NCI-H510A treated with DMSO at 0.1 percent for 48 hours (cell line): ENCODE measurements around the gene CIDEB.
"Not testable (repeated sequence)": the region's sequence is repeated elsewhere in the genome, so short reads cannot be mapped to it uniquely, and the experiment has no call there.

Experiments used
- DNase-seq: peaks from one replicate; lab custom pipeline; 2025; lab: John Stamatoyannopoulos, UW

The CIDEB gene, protein sequence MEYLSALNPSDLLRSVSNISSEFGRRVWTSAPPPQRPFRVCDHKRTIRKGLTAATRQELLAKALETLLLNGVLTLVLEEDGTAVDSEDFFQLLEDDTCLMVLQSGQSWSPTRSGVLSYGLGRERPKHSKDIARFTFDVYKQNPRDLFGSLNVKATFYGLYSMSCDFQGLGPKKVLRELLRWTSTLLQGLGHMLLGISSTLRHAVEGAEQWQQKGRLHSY

DNA sequence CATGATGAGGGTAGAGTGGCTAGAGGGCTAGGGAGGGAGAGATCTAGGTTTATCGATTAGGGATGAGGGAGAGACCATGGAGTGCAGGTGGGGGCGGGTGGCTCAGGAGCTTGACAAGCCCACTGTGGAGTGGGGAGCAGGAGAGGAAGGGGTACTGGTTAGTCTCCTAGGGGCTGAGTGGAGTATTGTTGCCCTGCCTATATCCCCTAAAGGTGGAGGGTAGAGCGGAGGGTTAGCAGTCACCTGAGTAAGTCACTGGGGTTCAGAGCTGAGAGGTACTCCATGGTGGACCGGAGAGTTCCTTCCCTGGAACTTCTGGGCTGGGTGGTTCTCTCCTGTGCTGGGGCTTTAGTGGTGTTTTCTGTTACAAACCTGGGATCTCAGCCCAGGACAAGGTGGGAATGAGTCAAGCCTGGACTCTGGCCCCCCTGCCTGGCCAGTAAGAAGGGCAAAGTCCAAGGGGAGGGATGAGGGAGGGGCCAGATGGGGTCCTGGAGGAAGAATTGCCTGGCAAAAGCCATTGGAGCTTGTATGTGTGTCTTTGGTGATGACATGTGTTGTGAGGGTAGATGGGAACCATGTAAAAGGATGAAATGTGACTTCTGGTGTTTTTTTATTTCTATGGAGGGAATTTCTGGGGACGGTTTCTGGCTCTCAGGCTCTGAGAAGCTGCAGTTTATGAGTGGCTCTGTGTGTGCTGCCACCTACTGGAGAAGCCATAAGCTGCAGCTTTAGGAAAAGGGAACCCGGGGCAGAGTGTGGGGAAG, at the start of gene CIDEB:
TSS of gene CIDEB (minus strand) at position 403 of the 767 bp plus-strand sequence. CDS start at position 284, 119 bp downstream.
- peak; percentile 38 for DNase-seq

DNA sequence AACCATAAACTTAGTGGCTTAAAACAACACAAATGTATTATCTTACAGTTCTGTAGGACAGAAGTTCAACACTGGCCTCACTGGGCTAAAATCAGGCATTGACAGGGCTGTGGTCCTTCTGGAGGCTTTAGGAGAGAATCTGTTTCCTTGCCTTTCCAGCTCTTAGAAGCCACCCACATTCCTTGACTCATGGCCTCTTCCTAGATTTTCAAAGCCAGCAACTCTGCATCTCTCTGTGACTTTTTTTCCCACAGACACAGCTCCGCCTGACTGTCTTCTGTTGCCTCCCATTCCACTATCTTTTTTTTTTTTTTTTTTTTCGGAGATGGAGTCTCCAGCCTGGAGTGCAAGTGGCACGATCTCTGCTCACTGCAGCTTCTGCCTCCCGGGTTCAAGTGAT, 48.4 kb upstream of the CIDEB start:
- DNase-seq, result no peak

DNA sequence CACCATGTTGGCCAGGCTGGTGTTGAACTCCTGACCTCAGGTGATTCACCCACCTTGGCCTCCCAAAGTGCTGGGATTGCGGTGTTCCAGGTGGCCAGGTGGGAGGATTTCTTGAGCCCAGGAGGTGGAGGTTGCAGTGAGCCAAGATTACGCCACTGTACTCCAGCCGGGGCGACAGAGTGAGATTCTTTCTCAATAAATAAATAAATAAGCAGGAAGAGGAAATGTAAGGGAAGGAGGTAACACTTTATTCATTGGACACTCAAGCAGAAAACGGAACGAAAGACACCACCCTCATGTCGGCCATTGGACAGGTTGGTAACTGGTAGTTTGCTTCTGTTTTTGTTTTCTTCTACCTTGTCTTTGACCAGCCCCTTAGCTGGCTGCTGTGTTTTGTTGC, 47.2 kb upstream of the CIDEB start:
- DNase-seq, result no peak

DNA sequence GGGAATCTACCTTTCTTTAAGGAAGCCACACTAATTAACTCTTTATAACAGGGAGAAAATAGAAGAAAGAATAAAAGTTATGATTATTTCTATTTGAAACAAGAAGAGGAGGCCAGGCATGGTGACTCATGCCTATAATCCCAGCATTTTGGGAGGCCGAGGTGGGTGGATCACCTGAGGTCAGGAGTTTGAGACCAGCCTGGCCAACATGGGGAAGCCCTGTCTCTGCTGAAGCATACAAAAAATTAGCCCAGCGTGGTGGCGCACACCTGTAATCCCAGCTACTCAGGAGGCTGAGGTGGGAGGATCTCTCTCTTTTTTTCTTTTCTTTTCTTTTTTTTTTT, 46.7 kb upstream of the CIDEB start:
- not testable (repeated sequence) for DNase-seq

DNA sequence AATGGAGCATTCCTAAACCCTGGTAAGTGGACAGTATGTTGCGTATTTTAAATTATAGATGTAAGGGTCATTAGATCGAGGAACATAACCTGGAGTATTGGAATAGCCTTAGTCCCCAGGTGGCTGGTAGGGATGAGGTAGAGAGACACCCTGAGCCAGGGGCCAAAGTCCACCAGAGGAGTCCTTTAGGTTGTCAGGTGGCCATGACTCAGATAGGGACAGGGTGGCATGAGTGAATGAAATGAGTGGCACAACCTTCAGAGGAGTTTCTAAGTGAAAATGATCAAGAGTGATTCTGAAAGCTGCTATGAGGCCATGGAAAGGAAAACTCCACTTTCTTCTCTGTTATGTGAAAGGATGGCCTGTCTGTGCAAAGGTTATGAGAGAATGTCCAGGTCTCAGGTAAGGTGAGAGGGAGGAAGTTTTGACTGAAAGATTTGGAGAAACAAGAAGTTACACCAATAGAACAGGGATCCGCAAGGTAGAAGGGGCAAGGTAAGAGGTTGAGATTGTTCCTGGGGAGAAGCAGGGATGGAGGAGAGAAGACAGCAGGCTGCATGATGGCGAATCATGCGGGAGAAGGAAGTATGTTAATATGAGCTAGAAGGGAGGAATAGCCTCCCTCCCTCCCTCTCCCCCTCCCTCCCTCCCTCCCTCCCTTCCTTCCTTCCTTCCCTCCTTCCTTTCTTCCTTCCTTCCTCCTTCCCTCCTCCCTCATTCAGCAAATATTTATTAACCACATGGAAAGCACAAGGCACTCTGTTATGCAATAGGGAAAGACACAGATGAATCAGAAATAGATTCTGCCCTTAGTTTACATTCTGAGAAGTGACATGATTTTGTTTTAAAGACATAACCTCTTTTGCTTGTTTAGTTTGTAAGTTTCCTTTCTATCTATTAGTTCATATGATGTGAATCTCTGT, 46.0 kb upstream of the CIDEB start:
- no peak for DNase-seq

DNA sequence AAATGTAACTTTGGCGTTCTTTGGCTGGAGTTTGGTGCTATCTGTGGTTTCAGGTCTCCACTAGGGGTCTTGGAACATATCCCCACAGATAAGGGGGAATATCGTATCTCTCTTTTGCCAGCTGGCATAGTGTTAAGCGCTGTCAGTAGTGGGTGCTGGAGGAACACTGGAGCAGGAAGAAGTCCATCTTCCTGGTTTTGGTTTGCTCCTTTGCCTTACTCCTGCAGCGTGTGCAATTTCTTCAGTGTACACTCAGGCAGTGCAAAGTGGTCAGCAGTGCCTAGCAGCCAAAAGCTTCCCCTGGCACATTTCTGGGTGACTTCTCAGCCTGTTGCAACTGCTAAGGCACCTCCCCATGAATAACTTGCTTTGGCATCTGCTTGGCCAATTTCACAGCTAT, 43.7 kb upstream of the CIDEB start:
- DNase-seq, result peak; percentile 18

DNA sequence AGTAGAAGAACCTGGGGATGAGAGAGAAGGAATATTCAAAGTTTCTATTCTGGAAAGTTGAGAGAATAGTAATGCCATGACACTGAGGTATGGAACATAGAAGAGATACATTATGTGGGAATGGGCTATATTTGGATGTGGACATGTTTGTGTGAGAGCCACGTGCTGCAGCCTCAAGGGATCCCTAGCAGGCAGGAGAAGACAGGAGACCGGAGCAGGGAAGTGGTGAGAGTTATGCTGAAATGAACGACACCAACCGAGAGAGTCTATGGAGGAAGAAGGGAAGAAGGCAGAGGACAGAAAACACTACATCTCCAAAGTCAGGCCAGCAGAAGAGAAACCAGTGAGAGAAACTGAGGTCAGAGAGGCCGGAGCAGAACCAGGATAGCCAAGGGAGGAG, 42.0 kb upstream of the CIDEB start:
- no peak for DNase-seq

DNA sequence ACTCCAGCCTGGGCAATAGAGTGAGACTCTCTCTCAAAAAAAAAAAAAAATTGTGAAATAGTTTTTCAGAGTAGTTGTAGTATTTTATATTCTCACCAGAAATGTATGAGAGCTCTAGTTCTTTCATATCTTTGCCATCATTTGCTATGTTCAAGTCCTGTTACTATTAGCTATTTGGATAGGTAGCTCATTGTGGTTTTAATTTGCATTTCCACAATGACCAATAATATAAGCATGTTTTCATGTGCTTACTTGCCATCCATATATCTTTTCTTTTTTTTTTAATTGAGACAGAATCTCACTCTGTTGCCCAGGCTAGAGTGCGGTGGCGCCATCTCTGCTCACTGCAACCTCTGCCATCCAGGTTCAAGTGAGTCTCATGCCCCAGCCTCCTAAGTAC, 40.4 kb upstream of the CIDEB start:
- DNase-seq, result no peak

DNA sequence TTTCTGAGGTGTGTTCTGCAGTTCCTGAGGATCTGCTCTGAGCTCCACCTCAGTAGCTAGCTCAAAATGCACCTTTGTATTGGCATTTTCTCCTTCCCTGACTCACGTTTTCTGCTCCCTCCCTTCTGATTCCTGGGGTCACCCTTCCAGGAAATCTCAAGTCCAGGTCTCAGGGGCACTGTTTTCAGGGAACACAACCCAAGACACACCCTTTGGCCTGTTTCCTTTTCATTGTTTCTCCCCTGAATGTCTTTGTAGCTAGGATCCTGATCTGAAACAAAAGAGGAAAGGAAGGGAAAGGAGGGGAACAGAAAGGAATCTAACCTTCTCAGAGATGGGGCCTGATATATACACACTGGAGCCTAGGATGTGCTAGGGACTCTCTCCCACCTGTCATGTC, 39.4 kb upstream of the CIDEB start:
- DNase-seq, result no peak

DNA sequence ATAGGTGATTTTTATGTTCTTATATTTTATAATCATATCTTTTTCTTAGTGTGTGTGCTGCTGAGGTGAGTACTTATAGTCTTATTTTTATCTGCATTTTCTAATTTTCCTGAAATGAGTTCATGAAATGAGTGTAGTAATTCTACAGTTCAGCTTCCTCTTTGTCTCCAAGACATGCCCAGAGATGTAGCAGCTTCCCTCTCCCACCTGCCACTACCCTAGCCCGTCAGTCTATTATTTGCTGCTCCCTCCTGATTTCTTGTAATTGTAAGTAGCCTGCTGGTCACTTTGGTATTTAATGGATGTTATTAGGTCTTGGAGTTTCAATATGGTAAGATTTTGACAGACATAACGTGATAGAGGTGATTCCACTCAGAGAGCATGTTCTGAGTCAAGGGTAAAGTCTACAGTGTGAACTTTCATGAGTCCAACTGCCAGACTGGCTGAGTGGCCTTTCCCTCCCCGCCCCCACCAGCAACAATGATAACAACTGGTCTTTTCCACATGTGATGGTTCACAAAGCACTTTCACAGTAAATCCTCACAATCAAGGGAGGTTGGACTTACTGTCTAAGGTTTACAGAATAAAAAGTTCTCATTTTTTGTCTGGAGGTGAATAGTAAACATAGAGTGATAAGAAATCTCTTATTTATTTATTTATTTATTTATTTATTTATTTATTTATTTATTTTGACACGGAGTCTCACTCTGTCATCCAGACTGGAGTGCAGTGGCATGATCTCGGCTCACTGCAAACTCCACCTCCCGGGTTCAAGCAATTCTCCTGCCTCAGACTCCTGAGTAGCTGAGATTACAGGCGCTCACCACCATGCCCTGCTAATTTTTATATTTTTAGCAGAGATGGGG, 36.3 kb upstream of the CIDEB start:
- DNase-seq, result no peak

DNA sequence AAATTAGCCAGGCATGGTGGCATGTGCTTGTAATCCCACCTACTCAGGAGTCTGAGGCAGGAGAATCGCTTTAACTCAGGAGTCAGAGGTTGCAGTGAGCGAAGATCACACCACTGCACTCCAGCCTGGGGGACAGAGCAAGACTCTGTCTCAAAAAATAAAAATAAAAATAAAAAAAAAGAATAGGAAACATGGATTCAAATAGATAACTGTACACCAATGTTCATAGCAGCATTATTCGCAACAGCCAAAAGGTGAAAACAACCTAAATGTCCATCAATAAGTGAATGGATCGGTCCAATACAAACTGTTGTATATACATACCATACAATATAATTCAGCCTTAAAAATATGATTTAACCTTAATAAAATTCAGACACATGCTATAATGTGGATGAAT, 35.1 kb upstream of the CIDEB start:
- no peak for DNase-seq

DNA sequence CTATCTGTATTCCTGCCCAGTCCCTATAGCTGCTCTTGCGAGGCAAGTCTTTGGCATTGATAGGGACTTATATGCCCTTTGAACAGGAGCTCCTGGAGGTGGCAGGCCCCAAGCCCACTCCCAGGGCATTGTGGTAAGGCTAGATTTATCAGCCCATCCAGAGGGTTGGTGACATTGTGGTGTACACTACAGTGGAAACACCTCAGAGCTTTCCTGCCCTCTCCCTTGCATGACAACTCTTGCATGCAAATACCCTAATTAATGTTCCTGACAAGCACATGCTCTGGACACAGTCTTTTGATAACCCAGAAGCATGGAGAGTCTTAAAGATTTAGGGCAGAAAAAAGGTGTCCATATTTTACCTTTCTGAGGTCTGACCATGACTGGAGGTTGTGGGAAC, 32.8 kb upstream of the CIDEB start:
- DNase-seq, result no peak

DNA sequence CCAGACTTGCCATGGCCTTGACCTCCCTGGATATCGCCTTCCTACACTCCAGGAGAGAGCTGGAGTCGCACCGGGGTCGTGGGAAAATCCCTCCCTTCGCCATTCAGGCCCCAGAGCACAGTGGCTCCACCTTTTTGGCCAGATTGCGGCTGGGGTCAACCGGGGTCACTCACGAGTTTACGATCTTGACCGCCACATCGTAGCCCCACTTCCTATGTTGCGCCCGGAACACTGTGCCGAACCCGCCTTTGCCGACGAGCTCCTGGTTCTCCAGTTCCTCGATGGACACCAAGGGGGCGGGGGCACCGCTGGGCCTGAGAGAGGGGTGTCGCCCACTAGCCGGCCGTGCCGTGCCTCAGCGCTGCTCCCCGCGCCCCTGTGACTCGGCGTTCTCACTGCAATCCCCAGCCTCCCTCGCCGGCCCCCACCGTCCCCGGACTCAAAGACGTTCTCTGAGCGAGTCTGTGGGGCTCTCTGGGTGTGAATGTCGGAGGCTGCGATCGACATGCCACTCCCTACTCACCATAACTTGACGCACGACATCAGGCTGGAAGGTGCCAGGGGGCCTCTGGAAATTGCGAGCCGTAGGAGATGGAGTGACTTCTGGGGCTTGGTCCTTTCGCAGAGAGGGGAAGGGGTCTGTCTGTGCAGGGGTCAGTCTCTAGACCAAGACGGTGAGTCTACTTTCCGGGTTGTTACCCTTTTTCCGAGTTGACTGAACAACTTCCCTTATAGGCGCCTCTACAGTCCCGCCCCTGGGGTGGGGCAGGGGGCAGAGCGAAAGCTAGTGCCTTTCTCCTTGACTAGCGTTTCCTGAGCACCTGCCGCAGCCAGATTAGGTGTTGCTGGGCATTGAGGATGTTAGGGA, 31.7 kb upstream of the CIDEB start, which contains the start of gene RIPK3:
TSS of gene RIPK3 (minus strand) at position 708 of the 868 bp plus-strand sequence. CDS start at position 543, 165 bp downstream.
- peak; percentile 68 for DNase-seq

DNA sequence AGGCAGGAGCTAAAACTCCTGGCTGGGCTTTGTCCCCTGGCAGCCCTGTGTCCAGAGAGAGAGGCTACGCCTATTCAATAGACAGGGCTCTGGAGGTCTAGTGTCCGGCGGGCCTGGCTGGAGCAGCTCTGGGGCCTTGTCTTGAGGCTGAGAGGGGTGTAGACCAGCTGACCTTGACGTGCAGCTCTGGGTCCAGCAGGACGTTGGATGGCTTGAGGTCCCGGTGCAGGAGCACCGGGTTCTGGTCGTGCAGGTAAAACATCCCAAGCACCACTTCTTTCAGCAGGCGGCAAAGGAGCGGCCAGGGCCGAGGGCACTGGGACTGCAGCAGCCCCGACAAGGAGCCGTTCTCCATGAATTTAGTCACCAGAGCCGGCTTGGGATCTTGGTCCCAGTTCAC, 31.1 kb upstream of the CIDEB start:
- DNase-seq, result no peak

DNA sequence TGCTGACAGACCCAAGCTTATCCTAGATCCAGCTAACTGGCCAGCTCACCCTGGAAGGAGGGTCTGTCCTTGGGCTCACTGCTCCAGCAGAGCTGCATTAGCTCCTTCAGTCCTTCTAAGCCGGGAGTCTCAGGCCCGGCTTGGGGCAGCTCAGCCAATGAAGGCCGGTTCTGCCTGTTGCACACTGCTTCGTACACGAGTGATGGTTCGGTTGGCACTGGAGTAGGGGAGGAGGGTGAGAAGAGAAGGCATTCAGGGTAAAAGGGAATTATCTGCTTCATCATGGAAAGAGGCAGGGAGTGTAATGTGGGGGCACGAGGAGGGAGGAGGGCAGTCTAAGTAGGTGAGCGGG, 30.0 kb upstream of the CIDEB start:
- DNase-seq, result no peak

DNA sequence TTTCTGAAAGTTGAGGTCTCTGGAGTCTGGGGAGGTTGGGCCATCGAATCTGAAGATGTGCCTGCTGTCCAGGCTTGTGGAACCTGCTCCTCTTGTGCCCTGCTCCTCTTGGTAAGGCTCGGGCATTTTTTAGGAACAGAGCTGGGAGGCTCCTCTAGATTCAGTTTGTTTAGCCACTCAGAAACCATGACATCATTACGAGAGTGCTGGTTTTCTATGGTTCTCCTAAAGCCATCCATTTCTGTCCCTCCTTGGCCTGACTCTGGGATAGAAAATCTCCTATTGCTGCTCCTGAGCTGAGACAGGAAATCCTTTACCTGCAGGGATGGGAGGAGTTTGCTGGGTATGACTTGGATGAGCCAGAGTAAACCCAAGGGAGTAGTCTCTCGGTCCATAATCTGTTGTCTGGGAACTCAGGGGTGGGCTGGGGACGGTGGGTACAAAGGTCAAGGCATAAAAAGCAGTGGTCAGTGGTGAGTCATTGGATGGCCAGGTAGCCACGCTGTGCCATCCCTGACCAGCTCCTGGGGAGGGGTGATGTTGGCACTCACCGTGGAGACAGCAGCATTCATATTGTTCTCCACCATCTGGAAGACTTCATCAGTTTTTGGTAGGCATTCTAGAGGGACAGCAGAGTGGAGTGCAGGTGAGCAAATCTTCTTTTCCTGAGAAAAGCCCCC, 29.5 kb upstream of the CIDEB start:
- no peak for DNase-seq

DNA sequence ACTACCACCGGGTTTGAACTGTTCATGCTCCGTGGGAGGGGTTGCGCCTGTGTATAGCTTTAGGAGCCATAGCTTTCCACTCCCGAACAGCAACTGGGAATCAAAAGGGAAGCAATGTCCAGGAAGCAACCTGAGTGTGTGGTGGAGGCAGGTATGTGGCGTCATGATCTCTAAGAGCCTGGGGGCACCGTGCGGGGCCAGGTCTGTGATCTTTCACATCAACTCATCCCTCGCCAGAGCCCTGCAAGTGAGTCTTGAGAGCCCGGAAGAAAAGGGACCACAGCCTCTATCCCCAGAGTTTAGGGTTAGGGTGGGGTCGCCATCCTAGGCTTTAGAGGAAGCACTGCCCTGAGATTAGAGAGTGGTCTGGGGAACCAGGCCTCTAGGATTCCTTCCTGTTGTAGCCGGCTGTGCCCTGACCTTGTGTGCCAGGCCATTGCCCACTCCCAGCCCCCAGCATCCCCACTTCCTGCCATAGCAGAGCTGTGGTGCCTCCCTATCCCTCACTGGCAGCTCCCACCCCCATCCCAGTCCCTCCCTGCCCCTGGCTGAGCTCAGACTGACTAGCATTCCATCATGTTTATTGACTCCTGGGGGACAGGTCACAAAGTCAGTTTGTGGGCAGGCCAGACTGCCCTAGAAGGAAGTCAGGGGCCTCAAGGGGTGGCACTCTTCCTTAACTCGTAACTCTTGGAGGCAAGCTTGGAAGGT, 27.8 kb upstream of the CIDEB start:
- no peak for DNase-seq

DNA sequence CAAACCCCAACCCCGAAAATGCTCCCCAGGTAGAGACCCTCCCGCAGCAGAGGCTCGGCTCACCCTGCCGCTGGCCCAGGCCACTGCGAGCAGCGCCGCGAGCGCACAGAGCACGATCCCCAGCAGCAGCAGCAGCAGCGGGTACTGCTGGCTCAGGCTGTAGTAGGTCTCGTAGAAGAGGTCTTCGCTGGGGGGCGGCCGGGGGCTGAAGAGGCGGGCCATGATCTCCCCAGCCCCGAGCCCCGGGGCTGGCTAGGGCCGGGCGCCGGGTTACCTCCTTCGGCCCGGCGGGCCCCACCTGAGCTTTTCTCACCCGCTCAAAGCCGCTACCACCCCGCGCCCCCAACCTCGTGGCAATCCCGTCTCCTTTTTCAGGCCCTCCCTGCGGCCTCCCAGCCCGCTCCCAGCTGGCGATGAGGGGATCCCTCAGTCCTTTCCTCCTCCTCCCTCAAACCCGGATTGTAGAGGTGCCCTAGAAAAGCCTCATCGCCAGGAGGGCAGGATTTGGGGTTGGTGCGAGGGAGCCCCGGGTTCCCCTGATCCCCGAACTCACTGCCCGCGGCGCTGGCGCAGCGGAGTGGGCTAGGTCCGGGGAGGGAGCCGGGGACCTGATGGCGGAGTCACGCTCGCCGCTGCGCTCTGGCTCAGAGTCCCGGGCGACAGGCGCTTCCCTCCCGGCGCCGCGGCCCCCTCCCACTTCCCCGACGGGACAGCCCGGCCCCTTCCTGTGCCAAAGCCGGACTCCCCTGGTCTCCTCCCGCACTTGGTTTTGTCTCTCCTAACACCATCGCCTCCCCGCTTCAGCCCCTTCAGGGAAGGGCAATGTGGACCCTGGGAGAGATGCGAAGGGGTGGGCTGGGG, 26.9 kb upstream of the CIDEB start, which contains the start of gene ADCY4:
TSS of gene ADCY4 (minus strand) at position 641 of the 861 bp plus-strand sequence. CDS start at position 222, 419 bp downstream.
- DNase-seq, result no peak
